GM12892 (cell line): ENCODE data around the gene CHSY1.

Source experiments
- POLR2A ChIP-seq: IDR thresholded peaks from 2 replicates; pipeline ENCODE4 v1.6.1; 2011; ENCODE audit warnings: low read depth, low read length, control low read depth
- POLR2AphosphoS5 ChIP-seq: IDR thresholded peaks from 2 replicates; pipeline ENCODE4 v1.6.1; 2011; ENCODE audit warnings: low read depth, low read length, control low read depth
- TAF1 ChIP-seq: IDR thresholded peaks from 2 replicates; pipeline ENCODE4 v1.6.1; 2011; ENCODE audit warnings: low read depth, mild to moderate bottlenecking, control low read depth, low read length, borderline replicate concordance

DNA sequence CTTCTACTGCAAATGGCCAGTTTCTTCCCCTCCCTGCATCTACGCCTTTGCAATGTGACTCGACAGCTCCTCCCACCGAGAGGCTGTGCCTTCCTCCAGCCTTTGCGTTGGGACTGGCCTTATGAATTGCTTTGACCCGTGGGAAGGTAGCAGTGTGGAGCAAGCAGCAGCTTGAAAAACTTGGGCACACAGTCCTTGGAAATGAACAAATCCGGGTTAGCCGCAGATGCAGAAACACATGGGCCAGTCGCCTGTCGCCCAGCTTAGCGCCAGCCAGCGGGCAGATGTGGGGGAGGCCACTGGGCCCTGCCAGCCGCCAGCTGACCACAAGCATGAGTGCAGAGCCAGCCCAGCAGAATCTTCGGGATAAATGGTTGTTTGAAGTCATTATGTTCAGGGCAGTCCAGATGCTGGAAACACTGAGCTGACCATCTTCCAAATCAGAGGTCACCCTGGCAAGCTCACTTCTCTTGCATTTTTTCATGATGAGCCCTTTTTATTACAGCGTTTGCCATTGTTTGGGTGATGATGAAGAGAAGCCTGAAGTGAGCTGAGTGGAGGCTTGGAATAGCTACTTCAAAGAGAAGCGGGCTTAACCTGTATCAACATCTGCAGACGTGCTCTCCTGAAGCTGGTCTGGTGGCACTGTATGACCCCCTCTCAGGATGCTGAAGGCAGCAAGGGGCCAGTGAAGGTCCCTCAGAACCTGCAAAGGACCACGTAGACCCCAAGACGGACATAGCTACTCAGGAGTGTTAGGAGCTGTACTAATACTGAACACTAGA lies 15.7 kb upstream of the CHSY1 start:
- TF ChIP-seq POLR2AphosphoS5 = no peak
- TF ChIP-seq POLR2A = no peak
- no peak for TF ChIP-seq TAF1
